Measurements from ENCODE around the gene ZSWIM6.

Gene ZSWIM6

GRCh38 chr5:61450493-61451279 is 118.6 kb downstream of the ZSWIM6 start:
- no peak for FAIRE-seq

- no peak for FAIRE-seq
Measured at GRCh38 chr5:61455179-61456006, 123.3 kb downstream of the ZSWIM6 start.

- FAIRE-seq, result no peak
Measured at GRCh38 chr5:61460471-61460870, 128.4 kb downstream of the ZSWIM6 start.

- FAIRE-seq, result no peak
Measured at GRCh38 chr5:61461417-61461816, 129.4 kb downstream of the ZSWIM6 start.

- no peak for FAIRE-seq
Measured at GRCh38 chr5:61461926-61462325, 129.9 kb downstream of the ZSWIM6 start.

- FAIRE-seq, result no peak
Measured at GRCh38 chr5:61463596-61463995, 131.5 kb downstream of the ZSWIM6 start.

GRCh38 chr5:61464512-61464911 is 132.5 kb downstream of the ZSWIM6 start:
- no peak for FAIRE-seq

GRCh38 chr5:61465066-61465465 is 133.0 kb downstream of the ZSWIM6 start:
- FAIRE-seq, result no peak

GRCh38 chr5:61465496-61465895 is 133.4 kb downstream of the ZSWIM6 start:
- no peak for FAIRE-seq

GRCh38 chr5:61466017-61466416 is 134.0 kb downstream of the ZSWIM6 start:
- FAIRE-seq, result no peak

GRCh38 chr5:61467766-61468482 is 135.9 kb downstream of the ZSWIM6 start:
- no peak for FAIRE-seq

- FAIRE-seq, result no peak
Measured at GRCh38 chr5:61468483-61468865, 136.4 kb downstream of the ZSWIM6 start.

GRCh38 chr5:61471352-61471751 is 139.3 kb downstream of the ZSWIM6 start:
- no peak for FAIRE-seq

GRCh38 chr5:61472172-61472958 is 140.3 kb downstream of the ZSWIM6 start:
- no peak for FAIRE-seq

GRCh38 chr5:61474746-61475145 is 142.7 kb downstream of the ZSWIM6 start:
- FAIRE-seq, result no peak

GRCh38 chr5:61477788-61478187 is 145.7 kb downstream of the ZSWIM6 start:
- FAIRE-seq, result no peak

- no peak for FAIRE-seq
Measured at GRCh38 chr5:61479850-61480614, 148.0 kb downstream of the ZSWIM6 start.

GRCh38 chr5:61482980-61483379 is 150.9 kb downstream of the ZSWIM6 start:
- FAIRE-seq, result no peak

- FAIRE-seq, result no peak
Measured at GRCh38 chr5:61486476-61486875, 154.4 kb downstream of the ZSWIM6 start.

GRCh38 chr5:61489574-61489973 is 157.5 kb downstream of the ZSWIM6 start:
- FAIRE-seq, result no peak

- no peak for FAIRE-seq
Measured at GRCh38 chr5:61491861-61492260, 159.8 kb downstream of the ZSWIM6 start.

GRCh38 chr5:61493973-61494372 is 161.9 kb downstream of the ZSWIM6 start:
- FAIRE-seq, result no peak
